Common myeloid progenitor, CD34-positive (primary cell): ENCODE measurements around the gene SDF2.

Source experiments
- CTCF ChIA-PET: fragments of 350-600 bp; sonication (Branson Sonifier 250); formaldehyde crosslinking; loops from one replicate; lab custom pipeline; 2021; ENCODE audit warnings: antibody characterized with exemption; lab: Charles Lee
- POLR2A ChIA-PET: fragments of 350-600 bp; sonication (Branson Sonifier 250); formaldehyde crosslinking; loops from one replicate; lab custom pipeline; 2021; ENCODE audit warnings: antibody characterized with exemption; lab: Charles Lee
- DNase-seq, 3 donors: peaks; one replicate each; pipeline versions ENCODE4 v3.0.0 to v3.0.0-alpha.2; 2013
- H3K27ac ChIP-seq, 2 experiments: 1 replicate in 1 of 2; 2 replicates in 1 of 2; pipeline ENCODE4 v1.7.0; 2013; ENCODE audit warnings: inconsistent platforms in 2 of 2, low read length in 2 of 2, mild to moderate bottlenecking in 2 of 2, low read depth in 1 of 2, moderate library complexity in 1 of 2; ENCODE audit not compliant: severe bottlenecking in 2 of 2, insufficient read depth in 1 of 2, poor library complexity in 1 of 2
- H3K27me3 ChIP-seq, 5 experiments: replicated peaks in 2 of 5; 1 replicate in 3 of 5; 2 replicates in 2 of 5; pipeline versions ENCODE4 v1.6.1 to v1.7.0; 2013; ENCODE audit warnings: low read length in 4 of 5, mild to moderate bottlenecking in 2 of 5, moderate library complexity in 2 of 5, inconsistent platforms in 1 of 5; ENCODE audit not compliant: insufficient read depth in 5 of 5, control insufficient read depth in 4 of 5
- H3K36me3 ChIP-seq, 4 experiments: 1 replicate in 2 of 4; 2 replicates in 2 of 4; pipeline versions ENCODE4 v1.6.1 to v1.7.0; 2013; ENCODE audit warnings: low read length in 3 of 4, control low read depth in 1 of 4, mild to moderate bottlenecking in 1 of 4; ENCODE audit not compliant: control insufficient read depth in 4 of 4, insufficient read depth in 4 of 4
- H3K4me1 ChIP-seq, 4 experiments: 1 replicate in 3 of 4; 2 replicates in 1 of 4; pipeline versions ENCODE4 v1.6.1 to v1.7.1; 2013; ENCODE audit warnings: low read length in 3 of 4, mild to moderate bottlenecking in 3 of 4, control low read depth in 1 of 4, inconsistent platforms in 1 of 4, moderate library complexity in 1 of 4; ENCODE audit not compliant: control insufficient read depth in 4 of 4, insufficient read depth in 4 of 4; ENCODE audit errors: control extremely low read depth in 1 of 4
- H3K4me3 ChIP-seq, 7 experiments: 1 replicate in 4 of 7; 2 replicates in 3 of 7; pipeline versions ENCODE4 v1.5.1 to v1.7.0; 2013; ENCODE audit warnings: mild to moderate bottlenecking in 7 of 7, low read length in 6 of 7, moderate library complexity in 6 of 7, inconsistent platforms in 2 of 7, low read depth in 2 of 7, control low read depth in 1 of 7; ENCODE audit not compliant: insufficient read depth in 4 of 7, control insufficient read depth in 1 of 7; ENCODE audit errors: extremely low read depth in 1 of 7
- H3K9me3 ChIP-seq, 5 experiments: 1 replicate in 4 of 5; 2 replicates in 1 of 5; pipeline versions ENCODE4 v1.6.1 to v1.7.1; 2013; ENCODE audit warnings: low read length in 4 of 5, mild to moderate bottlenecking in 2 of 5, inconsistent platforms in 1 of 5, low read depth in 1 of 5, moderate library complexity in 1 of 5; ENCODE audit not compliant: control insufficient read depth in 4 of 5, insufficient read depth in 2 of 5; ENCODE audit errors: control extremely low read depth in 1 of 5
- WGBS: methylation state at CpG from one replicate; pipeline ENCODE4 v1.1.5; 2013; ENCODE audit not compliant: insufficient coverage; 5-methylcytosine and 5-hydroxymethylcytosine counted together

Gene SDF2

GRCh38 chr17:28700278-28700677 lies 38.6 kb upstream of the SDF2 start:
- Histone ChIP-seq H3K4me3 (no peak overlapping the region), H3K27me3 (no peaks in the 10 kb centered on the region), H3K27ac (no peak overlapping the region), H3K36me3 (peaks cover 37 to 97% (median 75%) of the 10 kb centered on the region in 4 experiments), H3K9me3 (no peaks in the 10 kb centered on the region), H3K4me1 (no peaks in the 10 kb centered on the region)
- no peak for DNase-seq
- CTCF ChIA-PET: interaction anchor here (0.6 to 1.2 kb wide), 3 partner anchors 8 to 25 kb away, joined by 3 to 4 read pairs (median 4); no protein-coding TSS in a partner anchor
- 98% methylated on average over 7 of the region's 8 CpGs for WGBS
- POLR2A ChIA-PET: no interaction called here

- ChIA-PET POLR2A (no interaction called here), CTCF (no interaction called here)
- DNase-seq: no peak
- no peak overlapping the region for H3K27ac ChIP-seq
- no peaks in the 10 kb centered on the region for H3K4me1 ChIP-seq
- 95% methylated on average over 6 of the region's 6 CpGs for WGBS
- peaks cover 36 to 100% (median 80%) of the 10 kb centered on the region in 4 experiments for H3K36me3 ChIP-seq
- no peaks in the 10 kb centered on the region for H3K9me3 ChIP-seq
- H3K27me3 ChIP-seq: no peaks in the 10 kb centered on the region
- H3K4me3 ChIP-seq: no peak overlapping the region
Measured at GRCh38 chr17:28698253-28698941, 36.7 kb upstream of the SDF2 start.

GRCh38 chr17:28693869-28694268 lies 32.2 kb upstream of the SDF2 start:
- ChIA-PET POLR2A (no interaction called here), CTCF (interaction anchor here (0.8 to 2.2 kb wide), 4 partner anchors 8 to 47 kb away, joined by 3 to 7 read pairs (median 4); no protein-coding TSS in a partner anchor)
- Histone ChIP-seq H3K27ac (no peak overlapping the region), H3K36me3 (peaks cover 36 to 91% (median 66%) of the 10 kb centered on the region in 4 experiments), H3K4me3 (no peak overlapping the region), H3K4me1 (no peaks in the 10 kb centered on the region), H3K27me3 (no peaks in the 10 kb centered on the region), H3K9me3 (no peaks in the 10 kb centered on the region)
- DNase-seq: no peak
- 100% methylated on average over 1 of the region's 1 CpG for WGBS

GRCh38 chr17:28689011-28689410 lies 27.3 kb upstream of the SDF2 start:
- ChIA-PET POLR2A (interaction anchor here (1.0 kb wide), 1 partner anchor 22 kb away, joined by 3 read pairs; no protein-coding TSS in a partner anchor), CTCF (interaction anchor here (1.2 kb wide), 1 partner anchor 24 kb away, joined by 4 read pairs; no protein-coding TSS in a partner anchor)
- no peak overlapping the region for H3K4me3 ChIP-seq
- H3K27me3 ChIP-seq: no peaks in the 10 kb centered on the region
- DNase-seq: no peak
- no peaks in the 10 kb centered on the region for H3K9me3 ChIP-seq
- 100% methylated on average over 1 of the region's 3 CpGs for WGBS
- H3K27ac ChIP-seq: no peak overlapping the region
- peaks cover 31 to 89% (median 70%) of the 10 kb centered on the region in 4 experiments for H3K36me3 ChIP-seq
- H3K4me1 ChIP-seq: no peaks in the 10 kb centered on the region

- no peak for DNase-seq
- POLR2A ChIA-PET: interaction anchor here (0.7 to 1.0 kb wide), 2 partner anchors 23 to 44 kb away, joined by 3 read pairs; no protein-coding TSS in a partner anchor
- H3K4me3 ChIP-seq: no peak overlapping the region
- peaks cover 31 to 89% (median 69%) of the 10 kb centered on the region in 4 experiments for H3K36me3 ChIP-seq
- CTCF ChIA-PET: interaction anchor here (1.2 to 2.0 kb wide), 2 partner anchors 12 to 23 kb away, joined by 4 to 7 read pairs; no protein-coding TSS in a partner anchor
- WGBS: 100% methylated on average over 1 of the region's 4 CpGs
- H3K4me1 ChIP-seq: no peaks in the 10 kb centered on the region
- no peaks in the 10 kb centered on the region for H3K27me3 ChIP-seq
- no peak overlapping the region for H3K27ac ChIP-seq
- no peaks in the 10 kb centered on the region for H3K9me3 ChIP-seq
Measured at GRCh38 chr17:28688481-28688880, 26.8 kb upstream of the SDF2 start.

- no peak for DNase-seq
- ChIA-PET POLR2A (no interaction called here), CTCF (interaction anchor here (2.0 kb wide), 1 partner anchor 10 kb away, joined by 7 read pairs; no protein-coding TSS in a partner anchor)
- H3K27ac ChIP-seq: no peak overlapping the region
- no peaks in the 10 kb centered on the region for H3K9me3 ChIP-seq
- no peak overlapping the region for H3K4me3 ChIP-seq
- H3K27me3 ChIP-seq: no peaks in the 10 kb centered on the region
- H3K36me3 ChIP-seq: peaks cover 35 to 97% (median 87%) of the 10 kb centered on the region in 4 experiments
- 94% methylated on average over 3 of the region's 4 CpGs for WGBS
- no peaks in the 10 kb centered on the region for H3K4me1 ChIP-seq
Measured at GRCh38 chr17:28686296-28686695, 24.6 kb upstream of the SDF2 start.

GRCh38 chr17:28685366-28685765 lies 23.7 kb upstream of the SDF2 start:
- Histone ChIP-seq H3K9me3 (no peaks in the 10 kb centered on the region), H3K4me3 (no peak overlapping the region), H3K4me1 (no peaks in the 10 kb centered on the region), H3K36me3 (peaks cover 28 to 98% (median 88%) of the 10 kb centered on the region in 4 experiments), H3K27me3 (no peaks in the 10 kb centered on the region), H3K27ac (no peak overlapping the region)
- no peak for DNase-seq
- ChIA-PET CTCF (no interaction called here), POLR2A (no interaction called here)
- WGBS: 96% methylated on average over 4 of the region's 5 CpGs
